Measurements from ENCODE around the gene DCXR. TPM values are rescaled to one million over a fixed set of nuclear protein-coding genes. Genes with fewer than 3 reads are reported as not detected.

The DCXR gene
- total and polyA plus RNA-seq, 2 of the 13 experiments (the other 11 are each of a cell fraction or from before 2014, with no cell fraction given), result 287 to 311 TPM

DNA sequence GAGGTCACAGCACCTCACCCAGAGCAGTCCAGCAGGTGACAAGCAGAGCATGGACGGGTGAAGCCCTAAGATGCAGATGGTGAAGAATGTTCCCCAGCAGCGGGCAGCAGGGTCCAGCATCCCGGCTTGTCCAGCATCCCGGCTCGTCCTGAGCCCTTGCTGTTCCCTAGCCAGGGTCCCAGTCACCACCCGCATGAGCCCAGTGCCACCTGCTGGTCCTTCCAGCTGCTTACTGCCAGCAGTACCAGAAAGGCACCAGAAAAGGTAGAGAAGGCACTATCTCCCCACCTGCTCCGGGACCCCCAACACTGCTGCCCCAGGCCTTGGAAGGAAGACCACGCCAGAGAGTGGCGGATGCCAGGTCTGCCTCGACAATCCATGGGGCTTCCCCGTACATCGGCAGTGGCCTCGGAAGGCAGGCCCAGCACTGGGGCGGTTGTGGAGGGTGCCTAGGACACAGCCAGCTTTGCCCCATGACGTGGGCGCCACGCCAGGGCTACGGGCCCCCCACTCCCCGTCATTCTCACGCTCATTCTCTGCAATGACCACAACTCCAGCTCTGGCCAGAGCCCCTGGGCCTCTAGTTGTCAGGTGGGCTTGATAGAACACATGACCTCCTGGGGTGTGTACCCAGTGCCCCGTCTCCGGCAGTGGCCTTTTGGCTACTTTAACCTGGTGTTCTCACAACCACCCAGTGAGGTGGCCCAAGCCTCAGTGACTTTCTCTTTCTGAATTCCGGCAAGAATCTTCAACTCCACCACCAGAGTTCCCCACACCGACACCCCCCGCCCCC, 16.2 kb downstream of the DCXR start (continued):
- TF ChIP-seq, protein P1, sequence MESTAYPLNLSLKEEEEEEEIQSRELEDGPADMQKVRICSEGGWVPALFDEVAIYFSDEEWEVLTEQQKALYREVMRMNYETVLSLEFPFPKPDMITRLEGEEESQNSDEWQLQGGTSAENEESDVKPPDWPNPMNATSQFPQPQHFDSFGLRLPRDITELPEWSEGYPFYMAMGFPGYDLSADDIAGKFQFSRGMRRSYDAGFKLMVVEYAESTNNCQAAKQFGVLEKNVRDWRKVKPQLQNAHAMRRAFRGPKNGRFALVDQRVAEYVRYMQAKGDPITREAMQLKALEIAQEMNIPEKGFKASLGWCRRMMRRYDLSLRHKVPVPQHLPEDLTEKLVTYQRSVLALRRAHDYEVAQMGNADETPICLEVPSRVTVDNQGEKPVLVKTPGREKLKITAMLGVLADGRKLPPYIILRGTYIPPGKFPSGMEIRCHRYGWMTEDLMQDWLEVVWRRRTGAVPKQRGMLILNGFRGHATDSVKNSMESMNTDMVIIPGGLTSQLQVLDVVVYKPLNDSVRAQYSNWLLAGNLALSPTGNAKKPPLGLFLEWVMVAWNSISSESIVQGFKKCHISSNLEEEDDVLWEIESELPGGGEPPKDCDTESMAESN (CRISPR knock-in tag; conservative IDR thresholded peaks at IDR 0.05), result peak; percentile 74; the same call in 1 of the 2 replicates
- TF ChIP-seq ZNF34 (CRISPR knock-in tag; IDR thresholded peaks at IDR 0.05; ENCODE audit: borderline replicate concordance), result no peak
- TF ChIP-seq ZNF430 (CRISPR knock-in tag; IDR thresholded peaks at IDR 0.05), result peak; percentile 91; the same call in 1 of the 2 replicates
- TF ChIP-seq HNF4A (CRISPR knock-in tag; IDR thresholded peaks at IDR 0.05), result peak; percentile 19; the same call in 1 of the 2 replicates
- no peak; the same call in 1 of the 2 replicates for TF ChIP-seq GATA4 (IDR thresholded peaks at IDR 0.05; ENCODE audit: borderline replicate concordance, low read depth)
- 0 out of 2 replicates have a peak, but pooled peaks have one; percentile 31 for TF ChIP-seq ZNF414 (CRISPR knock-in tag; IDR thresholded peaks at IDR 0.05)
- TF ChIP-seq KDM2A (CRISPR knock-in tag; IDR thresholded peaks at IDR 0.05; ENCODE audit: borderline replicate concordance, low read depth), result peak; percentile 96
- 0 out of 2 replicates have a peak, but pooled peaks have one; percentile 71 for TF ChIP-seq ZIK1 (CRISPR knock-in tag; IDR thresholded peaks at IDR 0.05; ENCODE audit: borderline replicate concordance, low read depth)
- TF ChIP-seq FOXO1 (CRISPR knock-in tag; IDR thresholded peaks at IDR 0.05), result peak; percentile 65; the same call in 1 of the 2 replicates
- TF ChIP-seq ZNF326 (CRISPR knock-in tag; IDR thresholded peaks at IDR 0.05; ENCODE audit: borderline replicate concordance), result peak; percentile 79; the same call in 1 of the 2 replicates
- TF ChIP-seq, protein P2, sequence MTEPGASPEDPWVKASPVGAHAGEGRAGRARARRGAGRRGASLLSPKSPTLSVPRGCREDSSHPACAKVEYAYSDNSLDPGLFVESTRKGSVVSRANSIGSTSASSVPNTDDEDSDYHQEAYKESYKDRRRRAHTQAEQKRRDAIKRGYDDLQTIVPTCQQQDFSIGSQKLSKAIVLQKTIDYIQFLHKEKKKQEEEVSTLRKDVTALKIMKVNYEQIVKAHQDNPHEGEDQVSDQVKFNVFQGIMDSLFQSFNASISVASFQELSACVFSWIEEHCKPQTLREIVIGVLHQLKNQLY (CRISPR knock-in tag; IDR thresholded peaks at IDR 0.05), result 0 out of 2 replicates have a peak, but pooled peaks have one; percentile 20
- peak; percentile 30; the same call in 1 of the 2 replicates for TF ChIP-seq POLR2AphosphoS5 (IDR thresholded peaks at IDR 0.05; ENCODE audit: low read depth, low read length)
- TF ChIP-seq ZNF350 (CRISPR knock-in tag; IDR thresholded peaks at IDR 0.05; ENCODE audit: borderline replicate concordance, low read depth), result peak; percentile 75
- TF ChIP-seq HMG20B (CRISPR knock-in tag; conservative IDR thresholded peaks at IDR 0.05), result no peak; the same call in 1 of the 2 replicates
- peak; percentile 48; the same call in 1 of the 2 replicates for TF ChIP-seq CENPT (CRISPR knock-in tag; IDR thresholded peaks at IDR 0.05; ENCODE audit: low read depth)
- TF ChIP-seq E2F2 (CRISPR knock-in tag; IDR thresholded peaks at IDR 0.05; ENCODE audit: borderline replicate concordance), result 0 out of 2 replicates have a peak, but pooled peaks have one; percentile 89
- peak; percentile 63; the same call in 1 of the 2 replicates for TF ChIP-seq THAP8 (CRISPR knock-in tag; IDR thresholded peaks at IDR 0.05; ENCODE audit: borderline replicate concordance)
- TF ChIP-seq RBFOX2 (IDR thresholded peaks at IDR 0.05; ENCODE audit: low read depth, low read length), result peak; percentile 85
- peak; percentile 85; the same call in 1 of the 2 replicates for TF ChIP-seq ZGPAT (CRISPR knock-in tag; IDR thresholded peaks at IDR 0.05)
- TF ChIP-seq NFE2 (CRISPR knock-in tag; IDR thresholded peaks at IDR 0.05), result no peak
